HepG2 (cell line): ENCODE results near the gene WDR31. TPM values are rescaled to one million over a fixed set of nuclear protein-coding genes. Genes with fewer than 3 reads are reported as not detected.

Experiments
- GTF2F1 ChIP-seq: fragments of 150-350 bp; IDR thresholded peaks from 2 replicates; pipeline ENCODE4 v1.6.1; 2014; ENCODE audit warnings: low read length
- JUN ChIP-seq: sonication (generic); formaldehyde crosslinking; IDR thresholded peaks from 2 replicates; pipeline ENCODE4 v1.4.0; 2020; ENCODE audit warnings: mild to moderate bottlenecking, missing genetic modification reagents
- JUND ChIP-seq: sonication (generic); formaldehyde crosslinking; IDR thresholded peaks from 2 replicates; pipeline ENCODE4 v1.8.0; 2022; ENCODE audit warnings: mild to moderate bottlenecking, missing genetic modification reagents
- MIXL1 ChIP-seq: IDR thresholded peaks from 2 replicates; pipeline ENCODE4 v1.6.1; 2016
- MZF1 ChIP-seq: sonication (generic); formaldehyde crosslinking; IDR thresholded peaks from 2 replicates; pipeline ENCODE4 v1.8.1; 2023; ENCODE audit warnings: mild to moderate bottlenecking, missing genetic modification reagents, borderline replicate concordance
- NFKB2 ChIP-seq: sonication (generic); formaldehyde crosslinking; IDR thresholded peaks from 2 replicates; pipeline ENCODE4 v1.4.0; 2020; ENCODE audit warnings: missing genetic modification reagents, borderline replicate concordance
- SETDB1 ChIP-seq: sonication (generic); formaldehyde crosslinking; IDR thresholded peaks from 2 replicates; pipeline ENCODE4 v1.5.1; 2020; ENCODE audit warnings: missing genetic modification reagents, mild to moderate bottlenecking, borderline replicate concordance
- SOX5 ChIP-seq: IDR thresholded peaks from 2 replicates; pipeline ENCODE4 v1.6.1; 2016; ENCODE audit warnings: borderline replicate concordance
- TARDBP ChIP-seq: sonication (generic); formaldehyde crosslinking; IDR thresholded peaks from 2 replicates; pipeline ENCODE4 v1.8.0; 2022; ENCODE audit warnings: mild to moderate bottlenecking, missing genetic modification reagents
- TCF7L2 ChIP-seq: IDR thresholded peaks from 2 replicates; pipeline ENCODE4 v1.6.1; 2011; ENCODE audit warnings: mild to moderate bottlenecking, low read depth, low read length, moderate library complexity
- ZBTB34 ChIP-seq: sonication (generic); formaldehyde crosslinking; IDR thresholded peaks from 2 replicates; pipeline ENCODE4 v1.8.0; 2022; ENCODE audit warnings: mild to moderate bottlenecking, missing genetic modification reagents
- ZBTB39 ChIP-seq: sonication (generic); formaldehyde crosslinking; IDR thresholded peaks from 2 replicates; pipeline ENCODE4 v1.5.0; 2020; ENCODE audit warnings: missing genetic modification reagents
- ZBTB40 ChIP-seq, 2 experiments: fragments of 450-650 bp in 1 of 2; sonication (generic) in 1 of 2; formaldehyde crosslinking in 1 of 2; IDR thresholded peaks; 2 replicates each; pipeline versions ENCODE4 v1.6.1 to v1.8.0; 2016 to 2022; ENCODE audit warnings: antibody characterized with exemption in 1 of 2, mild to moderate bottlenecking in 1 of 2, missing genetic modification reagents in 1 of 2
- ZFX ChIP-seq: sonication (generic); formaldehyde crosslinking; IDR thresholded peaks from 2 replicates; pipeline ENCODE4 v1.4.0; 2020; ENCODE audit warnings: mild to moderate bottlenecking, low read depth, missing genetic modification reagents, moderate library complexity
- ZFY ChIP-seq: sonication (generic); formaldehyde crosslinking; IDR thresholded peaks from 2 replicates; pipeline ENCODE4 v1.4.0; 2020; ENCODE audit warnings: missing genetic modification reagents
- ZNF225 ChIP-seq: sonication (generic); formaldehyde crosslinking; IDR thresholded peaks from 2 replicates; pipeline ENCODE4 v1.4.0; 2020; ENCODE audit warnings: mild to moderate bottlenecking, missing genetic modification reagents
- ZNF263 ChIP-seq: sonication (generic); formaldehyde crosslinking; IDR thresholded peaks from 2 replicates; pipeline ENCODE4 v1.4.0; 2020; ENCODE audit warnings: missing genetic modification reagents
- ZNF761 ChIP-seq: sonication (generic); formaldehyde crosslinking; conservative IDR thresholded peaks from 2 replicates; pipeline ENCODE4 v1.4.0; 2020; ENCODE audit warnings: mild to moderate bottlenecking, missing genetic modification reagents
- ZNF772 ChIP-seq: sonication (generic); formaldehyde crosslinking; IDR thresholded peaks from 2 replicates; pipeline ENCODE4 v1.5.0; 2020; ENCODE audit warnings: mild to moderate bottlenecking, missing genetic modification reagents
- polyA plus RNA-seq, 8 experiments: library from polyadenylated mRNA; depleted of rRNA in 3 of 8; stranded (reverse) in 7 of 8; unstranded in 1 of 8; fragments of >200 nt; fragmentation: Illumina TruSeq in 4 of 8; extraction: Trizol in 4 of 8; gene quantifications; 2 replicates each; pipeline versions ENCODE4 v1.2.1 to v1.2.3, GENCODE V29; 2011 to 2016; ENCODE audit warnings: low read depth in 4 of 8, missing spikeins in 1 of 8, mixed read lengths in 1 of 8; ENCODE audit not compliant: insufficient read depth in 1 of 8
- total RNA-seq, 5 experiments: library from RNA; depleted of rRNA; stranded (reverse); fragments of >200 nt; fragmentation: Illumina TruSeq; extraction: Trizol; gene quantifications; 2 replicates each; pipeline ENCODE4 v1.2.3, GENCODE V29; 2016; ENCODE audit warnings: low read depth in 1 of 5

WDR31 gene
- total and polyA plus RNA-seq, 2 of the 13 experiments (the other 11 are each of a cell fraction or from before 2014, with no cell fraction given), result 0.33 to 1.7 TPM

GRCh38 chr9:113302792-113303418 is 37.2 kb downstream of the WDR31 start, which contains the start of gene RNF183 (continued):
- TF ChIP-seq ZBTB40 (IDR thresholded peaks at IDR 0.05) (no peak), ZBTB40 (CRISPR knock-in tag; IDR thresholded peaks at IDR 0.05) (no peak), ZBTB39 (CRISPR knock-in tag) (no peak), ZNF225 (no peak), MZF1 (CRISPR knock-in tag) (no peak), SETDB1 (CRISPR knock-in tag) (no peak), TCF7L2 (no peak), NFKB2 (CRISPR knock-in tag) (peak; percentile 60; the same call in 1 of the 2 replicates), ZFY (CRISPR knock-in tag) (peak; percentile 55), ZBTB34 (CRISPR knock-in tag) (no peak), ZFX (peak; percentile 64), JUN (CRISPR knock-in tag) (no peak), ZNF263 (CRISPR knock-in tag) (0 out of 2 replicates have a peak, but pooled peaks have one; percentile 10), TARDBP (no peak), GTF2F1 (no peak), ZNF761 (CRISPR knock-in tag) (no peak), SOX5 (CRISPR knock-in tag) (peak; percentile 58; the same call in 1 of the 2 replicates), JUND (CRISPR knock-in tag) (0 out of 2 replicates have a peak, but pooled peaks have one; percentile 46), MIXL1 (no peak), ZNF772 (CRISPR knock-in tag) (no peak)
